ENCODE data around the gene PLCB1. TPM values are rescaled to one million over a fixed set of nuclear protein-coding genes. Genes with fewer than 3 reads are reported as not detected.

PLCB1 gene
- total RNA-seq, 3 donors from 2014 or later = 12.2 to 106 (median 30.5) TPM

DNA sequence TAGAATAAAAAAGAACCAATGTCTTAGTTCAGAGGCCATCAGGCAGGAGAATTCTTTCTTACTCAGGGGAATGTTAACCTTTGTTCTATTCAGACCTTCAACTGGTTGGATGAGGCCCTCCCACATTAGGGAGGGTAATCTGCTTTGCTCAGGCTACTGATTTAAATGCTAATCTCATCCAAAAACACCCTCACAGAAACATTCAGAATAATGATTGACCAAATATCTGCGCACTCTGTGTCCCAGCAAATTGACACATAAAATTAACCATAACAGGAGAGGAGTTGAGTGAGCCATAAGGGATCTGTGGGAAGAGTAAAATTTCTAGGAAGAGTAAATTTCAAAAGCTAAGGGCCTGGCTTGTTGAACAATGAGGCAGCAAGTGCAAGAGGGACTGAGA is 702.8 kb downstream of the PLCB1 start:
- Histone ChIP-seq H3K27me3 (no peaks in the 10 kb centered on the region), H3K9me3 (no peaks in the 10 kb centered on the region), H3K4me3 (no peak overlapping the region), H3K4me1 (no peaks in the 10 kb centered on the region), H3K27ac (no peak overlapping the region), H3K36me3 (no peaks in the 10 kb centered on the region)
- DNase-seq (ENCODE audit: low spot score in 2 of 2) = no peak
- TF ChIP-seq, protein P1, sequence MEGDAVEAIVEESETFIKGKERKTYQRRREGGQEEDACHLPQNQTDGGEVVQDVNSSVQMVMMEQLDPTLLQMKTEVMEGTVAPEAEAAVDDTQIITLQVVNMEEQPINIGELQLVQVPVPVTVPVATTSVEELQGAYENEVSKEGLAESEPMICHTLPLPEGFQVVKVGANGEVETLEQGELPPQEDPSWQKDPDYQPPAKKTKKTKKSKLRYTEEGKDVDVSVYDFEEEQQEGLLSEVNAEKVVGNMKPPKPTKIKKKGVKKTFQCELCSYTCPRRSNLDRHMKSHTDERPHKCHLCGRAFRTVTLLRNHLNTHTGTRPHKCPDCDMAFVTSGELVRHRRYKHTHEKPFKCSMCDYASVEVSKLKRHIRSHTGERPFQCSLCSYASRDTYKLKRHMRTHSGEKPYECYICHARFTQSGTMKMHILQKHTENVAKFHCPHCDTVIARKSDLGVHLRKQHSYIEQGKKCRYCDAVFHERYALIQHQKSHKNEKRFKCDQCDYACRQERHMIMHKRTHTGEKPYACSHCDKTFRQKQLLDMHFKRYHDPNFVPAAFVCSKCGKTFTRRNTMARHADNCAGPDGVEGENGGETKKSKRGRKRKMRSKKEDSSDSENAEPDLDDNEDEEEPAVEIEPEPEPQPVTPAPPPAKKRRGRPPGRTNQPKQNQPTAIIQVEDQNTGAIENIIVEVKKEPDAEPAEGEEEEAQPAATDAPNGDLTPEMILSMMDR (IDR thresholded peaks at IDR 0.05) = no peak
- TF ChIP-seq POLR2AphosphoS5 (IDR thresholded peaks at IDR 0.05) = no peak
- no peak for TF ChIP-seq POLR2A (IDR thresholded peaks at IDR 0.05)
- intact Hi-C loops (cut with DNase I; ENCODE audit: low total_unique reads) = no loop called here

DNA sequence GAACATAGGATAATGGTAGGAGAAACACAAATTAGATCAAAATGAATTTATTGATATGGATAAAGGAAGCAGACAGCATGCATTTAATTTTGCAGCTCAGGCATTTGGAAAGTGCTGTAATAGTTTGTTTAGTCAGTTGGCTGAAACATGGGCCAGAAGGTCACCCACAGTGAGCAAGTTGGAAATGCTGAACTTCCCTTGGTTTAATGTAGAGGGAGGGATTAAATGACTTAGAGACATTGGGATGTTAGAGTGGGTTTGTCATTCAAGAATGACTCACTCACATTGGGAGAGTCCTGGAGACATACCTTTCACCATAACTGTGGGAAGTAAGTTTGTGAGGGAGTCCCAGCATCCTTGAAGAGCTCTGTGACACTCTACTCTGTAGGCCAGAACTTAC is 705.3 kb downstream of the PLCB1 start:
- Histone ChIP-seq H3K4me1 (no peaks in the 10 kb centered on the region), H3K36me3 (no peaks in the 10 kb centered on the region), H3K4me3 (no peak overlapping the region), H3K27ac (no peak overlapping the region), H3K27me3 (no peaks in the 10 kb centered on the region), H3K9me3 (no peaks in the 10 kb centered on the region)
- intact Hi-C loops (cut with DNase I; ENCODE audit: low total_unique reads) = no loop called here
- no peak for DNase-seq (ENCODE audit: low spot score in 2 of 2)
- TF ChIP-seq POLR2A (IDR thresholded peaks at IDR 0.05) (no peak), POLR2AphosphoS5 (IDR thresholded peaks at IDR 0.05) (no peak)
- TF ChIP-seq, protein P1 (IDR thresholded peaks at IDR 0.05) = no peak

DNA sequence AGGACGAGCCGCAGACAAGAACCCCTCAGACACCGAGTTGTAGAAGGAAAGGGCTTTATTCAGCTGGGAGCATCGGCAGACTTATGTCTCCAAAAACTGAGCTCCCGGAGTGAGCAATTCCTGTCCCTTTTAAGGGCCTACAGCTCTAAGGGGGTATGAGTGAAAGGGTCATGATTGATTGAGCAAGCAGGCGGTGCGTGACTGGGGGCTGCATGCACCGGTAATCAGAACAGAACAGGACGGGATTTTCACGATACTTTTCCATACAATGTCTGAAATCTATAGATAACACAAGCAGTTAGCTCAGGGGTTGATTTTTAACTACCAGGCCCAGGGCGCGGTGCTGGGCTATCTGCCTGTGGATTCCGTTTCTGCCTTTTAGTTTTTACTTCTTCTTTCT is 710.5 kb downstream of the PLCB1 start:
- intact Hi-C loops (cut with DNase I; ENCODE audit: low total_unique reads) = no loop called here
- no peak for TF ChIP-seq POLR2AphosphoS5 (IDR thresholded peaks at IDR 0.05)
- TF ChIP-seq POLR2A (IDR thresholded peaks at IDR 0.05) = no peak
- TF ChIP-seq, protein P1 (IDR thresholded peaks at IDR 0.05) = no peak
- no peak for DNase-seq (ENCODE audit: low spot score in 2 of 2)
- no peaks in the 10 kb centered on the region for H3K4me1 ChIP-seq
- H3K9me3 ChIP-seq = no peaks in the 10 kb centered on the region
- no peak overlapping the region for H3K27ac ChIP-seq
- H3K36me3 ChIP-seq = no peaks in the 10 kb centered on the region
- H3K4me3 ChIP-seq = no peak overlapping the region
- no peaks in the 10 kb centered on the region for H3K27me3 ChIP-seq

DNA sequence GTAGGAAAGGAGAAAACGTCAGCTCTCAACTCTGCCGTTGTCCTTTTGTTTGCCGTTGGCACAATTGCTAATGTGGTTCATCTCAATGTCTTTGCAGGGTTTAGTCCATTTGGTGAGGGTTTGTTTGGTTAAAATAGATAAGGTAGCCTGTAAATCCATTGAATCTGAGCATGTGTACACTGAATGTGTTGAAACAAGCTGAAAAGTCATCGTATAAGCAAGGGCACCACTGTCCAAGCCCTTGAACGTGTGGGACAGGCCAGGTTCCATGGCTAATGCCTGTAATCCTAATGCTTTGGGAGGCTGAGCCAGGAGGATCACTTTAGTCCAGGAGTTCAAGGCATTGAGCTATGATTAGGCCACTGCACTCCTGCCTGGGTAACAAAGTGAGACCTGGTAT is 712.1 kb downstream of the PLCB1 start:
- no peaks in the 10 kb centered on the region for H3K36me3 ChIP-seq
- intact Hi-C loops (cut with DNase I; ENCODE audit: low total_unique reads) = no loop called here
- H3K27me3 ChIP-seq = no peaks in the 10 kb centered on the region
- no peak for DNase-seq (ENCODE audit: low spot score in 2 of 2)
- no peak overlapping the region for H3K4me3 ChIP-seq
- no peak overlapping the region for H3K27ac ChIP-seq
- no peaks in the 10 kb centered on the region for H3K4me1 ChIP-seq
- H3K9me3 ChIP-seq = no peaks in the 10 kb centered on the region
- TF ChIP-seq POLR2AphosphoS5 (IDR thresholded peaks at IDR 0.05) = no peak
- no peak for TF ChIP-seq POLR2A (IDR thresholded peaks at IDR 0.05)
- TF ChIP-seq, protein P1 (IDR thresholded peaks at IDR 0.05) = no peak

DNA sequence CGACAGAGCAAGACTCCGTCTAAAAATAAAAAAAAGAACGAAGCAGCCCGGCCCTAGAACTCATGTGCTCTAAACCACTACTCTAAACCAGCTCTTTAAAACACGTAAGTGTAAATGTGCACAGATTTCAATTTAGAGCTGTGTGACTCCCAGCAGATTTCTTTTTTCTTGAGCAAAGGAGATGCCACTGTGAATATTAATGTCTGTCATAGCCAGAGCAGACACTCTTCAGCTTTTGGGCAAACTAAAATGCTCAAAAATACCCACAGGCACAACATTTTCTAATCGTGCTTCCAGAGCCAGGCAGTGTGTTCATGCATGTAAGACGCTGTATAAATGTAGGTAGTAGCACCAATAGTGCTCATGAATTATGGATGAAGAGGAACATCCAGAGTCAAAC is 717.9 kb downstream of the PLCB1 start:
- H3K36me3 ChIP-seq = no peaks in the 10 kb centered on the region
- DNase-seq (ENCODE audit: low spot score in 2 of 2) = no peak
- no peak overlapping the region for H3K4me3 ChIP-seq
- no peak overlapping the region for H3K27ac ChIP-seq
- no peaks in the 10 kb centered on the region for H3K9me3 ChIP-seq
- intact Hi-C loops (cut with DNase I; ENCODE audit: low total_unique reads) = no loop called here
- no peak for TF ChIP-seq POLR2AphosphoS5 (IDR thresholded peaks at IDR 0.05)
- TF ChIP-seq POLR2A (IDR thresholded peaks at IDR 0.05) = no peak
- TF ChIP-seq, protein P1 (IDR thresholded peaks at IDR 0.05) = no peak
- no peaks in the 10 kb centered on the region for H3K27me3 ChIP-seq
- no peaks in the 10 kb centered on the region for H3K4me1 ChIP-seq

Data from breast epithelium (tissue), 4 donors.